SH-SY5Y (cell line): ENCODE results near the gene EMC10.

ENCODE experiments used
- GATA2 ChIP-seq: IDR thresholded peaks from 2 replicates; pipeline ENCODE4 v1.6.1; 2011; ENCODE audit warnings: mild to moderate bottlenecking, low read depth, low read length
- GATA3 ChIP-seq: IDR thresholded peaks from 2 replicates; pipeline ENCODE4 v1.6.1; 2011; ENCODE audit warnings: low read depth, mild to moderate bottlenecking, low read length, moderate library complexity

DNA sequence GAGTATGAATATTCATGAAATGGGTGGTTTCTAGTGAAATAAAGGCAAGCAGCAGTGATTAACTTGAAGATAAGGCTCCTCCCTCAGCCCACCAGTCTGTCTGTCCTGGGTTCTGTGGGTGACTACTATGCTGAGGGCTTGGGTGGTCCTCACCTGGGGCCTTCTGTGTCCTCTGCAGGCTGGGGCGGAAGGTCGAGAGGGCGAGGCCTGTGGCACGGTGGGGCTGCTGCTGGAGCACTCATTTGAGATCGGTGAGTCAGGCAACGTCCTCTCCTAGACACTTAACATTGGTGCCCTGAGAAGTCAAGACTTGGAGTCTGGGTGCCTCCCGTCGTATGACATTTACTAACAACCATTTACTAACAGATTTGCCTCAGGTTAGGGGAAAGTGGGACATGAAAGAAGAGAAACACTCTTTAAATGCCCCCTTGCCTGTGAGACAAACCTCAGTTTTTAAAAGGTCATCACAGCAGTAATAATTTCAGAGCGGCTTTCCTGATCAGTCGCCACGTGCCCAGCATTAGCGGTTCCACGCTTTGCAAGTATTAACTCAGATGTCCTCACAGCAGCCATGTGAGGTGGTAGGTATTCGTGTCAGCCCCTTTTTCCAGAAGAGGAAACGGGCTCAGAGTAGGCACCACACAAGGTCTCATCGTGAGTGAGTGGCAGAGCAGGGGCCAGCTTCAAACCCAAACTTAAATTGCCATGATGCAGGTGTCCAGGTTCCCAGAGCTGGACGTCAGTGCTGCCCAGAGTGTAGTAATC lies 1.6 kb downstream of the EMC10 start:
- TF ChIP-seq GATA3 = no peak
- no peak for TF ChIP-seq GATA2
